Endothelial cell (in vitro differentiated cells): ENCODE results near the gene ARL6IP4. TPM values are rescaled to one million over a fixed set of nuclear protein-coding genes. Genes with fewer than 3 reads are reported as not detected.
A peak's percentile ranks its signal among the peaks of the same experiment; 100 is the strongest.

Source experiments
- DNase-seq: peaks from one replicate; pipeline ENCODE4 v3.0.0; 2021; ENCODE audit warnings: low spot score
- H3K27ac Mint-ChIP-seq: one replicate; pipeline ENCODE4 v1.8.0; 2021; ENCODE audit warnings: mixed read lengths, inconsistent platforms; ENCODE audit not compliant: unreplicated experiment
- H3K27me3 Mint-ChIP-seq: one replicate; pipeline ENCODE4 v1.8.0; 2021; ENCODE audit warnings: mild to moderate bottlenecking, moderate library complexity, mixed read lengths, inconsistent platforms; ENCODE audit not compliant: unreplicated experiment
- H3K36me3 Mint-ChIP-seq: one replicate; pipeline ENCODE4 v1.8.0; 2021; ENCODE audit warnings: mild to moderate bottlenecking, low read depth, mixed read lengths, inconsistent platforms; ENCODE audit not compliant: unreplicated experiment
- H3K4me1 Mint-ChIP-seq: one replicate; pipeline ENCODE4 v1.8.0; 2021; ENCODE audit warnings: mild to moderate bottlenecking, mixed read lengths, inconsistent platforms; ENCODE audit not compliant: unreplicated experiment
- H3K4me3 Mint-ChIP-seq: one replicate; pipeline ENCODE4 v1.8.0; 2021; ENCODE audit warnings: mild to moderate bottlenecking, mixed read lengths, inconsistent platforms; ENCODE audit not compliant: unreplicated experiment
- H3K9me3 Mint-ChIP-seq: one replicate; pipeline ENCODE4 v1.8.0; 2021; ENCODE audit warnings: mixed read lengths, inconsistent platforms; ENCODE audit not compliant: unreplicated experiment
- total RNA-seq: library from RNA; stranded (reverse); fragmentation: NEBNext Ultra II Directional; extraction: Animal tissue kit (Norgen Biotek cat#: 25700); gene quantifications from one replicate; pipeline ENCODE4 v1.2.1, GENCODE V29; 2021; ENCODE audit not compliant: unreplicated experiment
- TF ChIP-seq, protein P1 (sequence below): fragments of 200-600 bp; sonication (generic); IDR thresholded peaks from one replicate; pipeline ENCODE4 v1.5.0; 2021; ENCODE audit warnings: antibody characterized with exemption; ENCODE audit not compliant: unreplicated experiment

Gene ARL6IP4
- total RNA-seq, 1 donor from 2014 or later = 151 TPM

GRCh38 chr12:123003257-123003656 is 22.8 kb downstream of the ARL6IP4 start:
- TF ChIP-seq, protein P1, sequence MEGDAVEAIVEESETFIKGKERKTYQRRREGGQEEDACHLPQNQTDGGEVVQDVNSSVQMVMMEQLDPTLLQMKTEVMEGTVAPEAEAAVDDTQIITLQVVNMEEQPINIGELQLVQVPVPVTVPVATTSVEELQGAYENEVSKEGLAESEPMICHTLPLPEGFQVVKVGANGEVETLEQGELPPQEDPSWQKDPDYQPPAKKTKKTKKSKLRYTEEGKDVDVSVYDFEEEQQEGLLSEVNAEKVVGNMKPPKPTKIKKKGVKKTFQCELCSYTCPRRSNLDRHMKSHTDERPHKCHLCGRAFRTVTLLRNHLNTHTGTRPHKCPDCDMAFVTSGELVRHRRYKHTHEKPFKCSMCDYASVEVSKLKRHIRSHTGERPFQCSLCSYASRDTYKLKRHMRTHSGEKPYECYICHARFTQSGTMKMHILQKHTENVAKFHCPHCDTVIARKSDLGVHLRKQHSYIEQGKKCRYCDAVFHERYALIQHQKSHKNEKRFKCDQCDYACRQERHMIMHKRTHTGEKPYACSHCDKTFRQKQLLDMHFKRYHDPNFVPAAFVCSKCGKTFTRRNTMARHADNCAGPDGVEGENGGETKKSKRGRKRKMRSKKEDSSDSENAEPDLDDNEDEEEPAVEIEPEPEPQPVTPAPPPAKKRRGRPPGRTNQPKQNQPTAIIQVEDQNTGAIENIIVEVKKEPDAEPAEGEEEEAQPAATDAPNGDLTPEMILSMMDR = no peak
- peaks cover 6% of the 10 kb centered on the region for H3K36me3 Mint-ChIP-seq
- H3K27me3 Mint-ChIP-seq = no peaks in the 10 kb centered on the region
- no peak for DNase-seq
- no peak overlapping the region for H3K4me3 Mint-ChIP-seq
- peak overlapping the region; percentile 5 for H3K27ac Mint-ChIP-seq
- H3K4me1 Mint-ChIP-seq = no peaks in the 10 kb centered on the region
- H3K9me3 Mint-ChIP-seq = no peaks in the 10 kb centered on the region

DNA sequence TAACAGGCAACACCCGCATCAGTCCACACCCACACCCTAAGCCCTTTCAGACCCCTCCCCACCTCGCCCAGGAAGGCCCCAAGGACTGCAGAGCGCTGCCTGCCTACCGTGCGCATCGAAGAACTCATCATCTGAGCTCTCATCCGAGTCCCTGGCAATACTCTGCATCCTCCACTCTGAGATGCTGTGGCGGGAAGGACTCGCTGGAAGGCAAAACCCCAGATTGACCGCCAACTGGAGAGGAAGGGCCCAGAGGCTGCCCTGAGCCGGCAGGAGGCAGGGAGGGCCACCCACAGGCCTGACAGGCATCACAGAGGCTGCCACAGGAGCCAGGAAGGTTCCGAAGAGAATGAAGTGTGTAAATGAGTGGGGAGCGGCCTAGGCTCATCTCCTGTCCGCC is 23.8 kb downstream of the ARL6IP4 start:
- no peak overlapping the region for H3K27ac Mint-ChIP-seq
- H3K4me1 Mint-ChIP-seq = no peaks in the 10 kb centered on the region
- no peak overlapping the region for H3K4me3 Mint-ChIP-seq
- TF ChIP-seq, protein P1 = no peak
- peaks cover 11% of the 10 kb centered on the region for H3K36me3 Mint-ChIP-seq
- H3K9me3 Mint-ChIP-seq = no peaks in the 10 kb centered on the region
- no peaks in the 10 kb centered on the region for H3K27me3 Mint-ChIP-seq
- DNase-seq = no peak

- Mint-ChIP-seq H3K36me3 (peaks cover 16% of the 10 kb centered on the region), H3K27ac (no peak overlapping the region), H3K27me3 (no peaks in the 10 kb centered on the region), H3K9me3 (no peaks in the 10 kb centered on the region), H3K4me1 (no peaks in the 10 kb centered on the region), H3K4me3 (no peak overlapping the region)
- TF ChIP-seq, protein P1 = no peak
- DNase-seq = no peak
Measured at GRCh38 chr12:123005081-123005626, 24.7 kb downstream of the ARL6IP4 start.

DNA sequence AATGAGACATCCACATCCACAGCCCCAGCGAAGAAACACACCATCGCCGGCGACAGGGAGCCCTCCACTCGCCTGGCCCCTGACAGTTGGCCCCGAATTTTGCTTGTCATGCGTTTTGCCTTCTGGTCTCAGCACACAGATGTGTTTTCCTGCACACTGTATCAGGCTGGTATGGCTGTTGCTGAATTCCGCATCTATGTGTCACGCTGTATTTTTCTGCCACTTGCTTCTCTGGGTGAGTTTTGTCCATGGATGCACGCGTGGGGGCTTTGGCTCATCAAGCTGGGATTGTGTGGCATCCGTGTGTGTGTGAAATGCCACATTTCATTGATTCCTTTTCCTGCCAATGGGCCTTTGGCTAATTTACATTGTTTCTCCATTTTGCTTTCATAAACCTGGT is 26.5 kb downstream of the ARL6IP4 start:
- H3K4me3 Mint-ChIP-seq = no peak overlapping the region
- DNase-seq = no peak

DNA sequence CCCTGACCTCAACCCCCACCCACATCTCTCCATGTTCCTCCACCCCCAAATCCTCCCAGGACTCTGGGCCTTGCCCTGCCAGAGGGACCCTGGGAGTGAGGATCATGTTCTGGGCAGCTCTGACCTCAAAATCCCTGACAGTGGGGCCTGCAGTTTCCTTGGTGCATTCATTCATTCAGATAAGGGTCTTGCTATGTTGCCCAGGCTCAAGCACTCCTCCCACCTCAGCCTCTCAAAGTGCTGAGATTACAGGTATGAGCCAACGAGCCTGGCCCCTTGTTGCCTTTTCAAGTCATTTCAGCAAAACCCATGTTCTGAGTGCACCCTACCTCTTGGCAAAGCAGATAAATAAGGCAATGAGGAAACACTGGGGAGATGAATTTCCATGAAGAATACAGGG is 29.6 kb downstream of the ARL6IP4 start:
- peak overlapping the region; percentile 19 for H3K4me3 Mint-ChIP-seq

More for the DNA sequence above, 26.5 kb downstream of the ARL6IP4 start:
- Mint-ChIP-seq H3K9me3 (no peaks in the 10 kb centered on the region), H3K27me3 (no peaks in the 10 kb centered on the region), H3K27ac (no peak overlapping the region), H3K36me3 (peaks cover 18% of the 10 kb centered on the region), H3K4me1 (no peaks in the 10 kb centered on the region)
- TF ChIP-seq, protein P1 = no peak

More for the DNA sequence above, 29.6 kb downstream of the ARL6IP4 start:
- Mint-ChIP-seq H3K36me3 (peaks cover 18% of the 10 kb centered on the region), H3K4me1 (no peaks in the 10 kb centered on the region), H3K27ac (peak overlapping the region; percentile 52), H3K9me3 (no peaks in the 10 kb centered on the region), H3K27me3 (peaks cover 2% of the 10 kb centered on the region)
- TF ChIP-seq, protein P1 = no peak
- no peak for DNase-seq
